Stimulated activated CD8-positive, alpha-beta memory T cell treated with anti-CD3 and anti-CD28 coated beads, Interleukin-2, amount 100 ng/mL, for 1 hour (primary cell): ENCODE measurements around the gene TMEM150B.

Source experiments
- DNase-seq, 2 donors: peaks; one replicate each; pipeline ENCODE4 v3.0.0-alpha.2; 2020; ENCODE audit warnings: low read depth in 2 of 2

The TMEM150B gene

DNA sequence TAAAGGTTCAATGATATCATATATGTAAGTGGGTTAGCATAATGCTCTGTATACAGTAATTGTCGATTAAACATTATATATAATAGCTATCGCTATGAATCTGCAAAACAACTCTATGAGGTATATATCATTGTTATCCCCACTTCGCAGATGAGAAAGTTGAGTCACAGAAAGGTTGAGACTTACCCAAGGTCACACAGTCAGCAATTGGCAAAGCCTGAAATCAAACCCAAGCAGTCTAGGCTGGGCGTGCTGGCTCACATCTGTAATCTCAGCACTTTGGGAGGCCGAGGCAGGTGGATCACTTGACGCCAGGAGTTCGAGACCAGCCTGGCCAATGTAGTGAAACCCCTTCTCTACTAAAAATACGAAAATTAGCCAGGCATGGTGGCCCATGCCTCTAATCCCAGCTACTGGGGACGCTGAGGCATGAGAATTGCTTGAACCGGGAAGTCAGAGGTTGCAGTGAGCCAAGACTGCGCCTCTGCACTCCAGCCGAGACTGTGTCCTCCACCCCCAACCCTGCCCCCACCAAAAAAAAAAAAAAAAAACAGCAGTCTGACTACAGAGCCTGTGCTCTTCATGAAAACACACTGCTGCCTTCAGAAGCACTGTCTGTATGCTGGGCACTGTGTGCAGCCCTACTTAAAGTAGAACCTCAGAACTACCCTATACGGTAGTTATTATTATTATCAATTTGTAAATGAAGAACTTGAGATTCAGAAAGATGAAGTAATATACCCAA, 46.6 kb downstream of the TMEM150B start:
- no peak for DNase-seq

DNA sequence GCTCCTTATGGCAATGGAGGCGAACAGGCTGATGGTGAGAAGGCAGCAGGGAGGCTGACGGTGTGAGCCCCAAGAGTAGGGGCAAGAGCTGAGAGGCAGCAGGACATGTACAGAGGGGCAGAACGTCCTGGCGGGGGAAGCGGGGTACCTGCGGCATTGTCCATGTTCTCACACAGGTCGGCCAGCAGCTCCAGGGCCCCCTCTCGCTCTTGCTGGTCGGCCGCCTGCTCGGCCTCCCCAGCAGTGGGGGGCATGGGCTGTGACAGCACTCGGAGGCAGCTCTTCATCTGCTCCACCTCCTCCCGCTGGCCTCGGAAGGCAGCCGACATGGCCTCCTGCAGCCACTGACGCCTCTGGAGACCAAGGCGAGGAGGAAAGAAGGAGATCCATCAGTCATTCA, 47.6 kb downstream of the TMEM150B start:
- DNase-seq, result no peak

DNA sequence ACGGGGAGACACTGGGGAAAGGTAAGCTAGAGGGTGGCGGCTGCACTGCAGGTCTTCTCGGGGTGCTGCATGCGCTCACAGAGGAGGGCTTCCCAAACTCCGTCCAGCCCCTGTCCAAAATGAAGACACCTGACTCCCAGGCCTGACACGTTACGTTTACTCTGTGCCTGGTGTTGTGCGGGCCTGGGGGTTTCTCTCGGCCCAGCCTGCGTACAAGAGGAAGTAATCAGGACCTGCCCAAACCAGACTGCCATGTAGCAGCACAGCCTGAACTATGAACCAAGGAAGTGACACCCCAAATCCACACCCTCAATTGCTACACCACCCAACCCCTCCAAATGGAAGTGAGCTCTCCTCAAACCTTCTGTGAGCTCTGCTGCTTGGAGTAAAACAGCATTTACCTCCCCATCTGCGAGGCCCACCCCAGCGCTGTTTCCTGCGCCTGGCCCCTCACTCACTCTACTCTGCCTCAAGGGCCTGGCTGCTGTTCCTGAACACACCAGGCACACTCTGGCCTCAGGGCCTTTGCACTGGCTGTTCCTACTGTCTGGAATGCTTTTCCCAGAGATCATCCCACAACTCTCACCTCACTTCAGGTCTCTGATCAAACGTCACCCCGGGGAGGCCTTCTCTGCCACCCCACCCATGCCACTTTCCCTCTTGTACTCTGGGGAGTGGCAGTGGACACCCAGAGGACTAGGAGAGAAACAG, 48.3 kb downstream of the TMEM150B start:
- DNase-seq, result no peak

GRCh38 chr19:55275851-55276719, 49.1 kb downstream of the TMEM150B start:
- DNase-seq, result no peak

DNA sequence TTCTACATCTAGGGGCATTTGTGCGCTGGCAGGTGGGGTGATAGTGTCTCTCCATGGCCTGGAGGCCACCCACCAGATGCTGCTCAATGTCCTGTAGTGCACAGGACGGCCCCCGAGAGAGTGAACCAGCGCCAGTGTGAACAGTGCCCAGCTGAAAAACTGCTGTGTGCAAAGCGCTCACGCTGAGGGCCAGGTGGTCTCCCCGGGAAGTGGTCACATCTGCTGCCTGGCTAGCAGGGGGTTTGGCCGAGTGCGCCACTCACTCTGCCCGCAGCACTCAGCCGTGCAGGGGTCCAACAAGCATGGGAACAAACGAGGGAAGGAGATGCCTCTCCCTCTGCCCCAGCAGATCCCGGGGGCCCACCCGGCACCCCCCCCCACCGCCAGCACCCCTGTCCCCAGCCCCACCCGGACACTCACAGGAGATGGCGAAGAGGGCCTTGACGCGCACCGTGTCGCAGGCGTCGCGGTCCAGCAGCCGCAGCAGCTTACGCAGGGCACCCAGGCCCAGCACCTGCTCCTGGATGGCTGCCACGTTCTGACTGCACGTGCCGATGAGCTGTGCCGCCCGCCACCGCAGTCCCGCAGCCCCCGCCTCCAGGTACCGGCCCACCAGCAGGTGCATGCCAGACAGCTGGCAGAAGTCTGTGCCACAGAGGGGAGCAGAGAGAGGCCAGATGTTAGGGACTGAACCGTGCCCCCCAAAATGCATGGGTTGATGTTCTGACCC, 51.0 kb downstream of the TMEM150B start:
- no peak for DNase-seq

DNA sequence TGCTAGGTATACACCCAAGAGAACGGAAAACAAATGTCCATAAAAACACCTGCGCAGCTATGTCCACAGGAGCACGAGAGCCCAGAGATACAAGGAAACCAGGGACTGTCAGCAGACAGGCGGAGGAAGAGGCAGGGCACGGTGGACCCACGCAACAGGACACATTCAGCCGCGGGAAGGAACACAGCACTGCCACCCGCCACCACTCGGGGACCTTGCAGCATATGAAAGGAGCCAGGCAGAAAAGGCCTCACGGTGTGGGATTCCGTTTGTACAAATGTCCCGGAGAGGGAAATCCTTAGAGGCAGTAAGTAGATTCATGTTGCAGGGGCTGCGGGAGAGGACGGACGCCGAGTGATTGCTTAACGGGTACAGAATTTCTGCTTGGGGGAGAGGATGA, 53.0 kb downstream of the TMEM150B start:
- DNase-seq, result no peak

DNA sequence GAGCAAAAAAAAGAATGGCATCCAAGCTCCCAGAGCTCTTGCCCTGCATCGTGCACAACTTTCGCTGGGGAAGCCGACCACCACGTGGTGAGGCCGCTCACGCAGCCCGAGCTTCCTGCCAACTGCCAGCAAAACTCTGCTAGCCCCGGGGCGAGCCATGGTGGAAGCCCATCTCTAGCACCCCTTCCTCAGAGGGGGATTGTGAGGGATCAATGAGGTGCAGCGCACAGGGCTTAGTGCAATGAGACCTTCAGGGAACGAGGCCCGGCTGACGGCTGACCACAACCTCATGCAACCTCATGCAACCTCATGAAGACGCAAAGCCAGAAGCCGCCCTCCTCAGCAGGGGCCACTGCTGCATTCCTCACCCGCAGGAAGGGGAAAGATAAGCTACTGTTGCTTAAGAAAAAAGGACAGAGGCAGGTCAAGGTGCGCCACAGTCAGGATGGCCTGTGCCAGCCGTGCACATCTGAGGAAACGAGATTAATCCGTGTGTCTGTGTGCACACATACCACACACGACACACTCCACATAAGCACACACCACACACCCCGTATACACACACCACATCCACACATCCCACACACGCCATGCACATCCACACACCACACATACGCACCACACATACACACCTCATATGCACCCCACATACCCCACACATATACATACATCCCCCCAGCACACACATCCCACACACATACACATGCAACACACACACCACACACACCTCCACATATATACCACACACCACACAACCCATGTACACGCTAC, 54.8 kb downstream of the TMEM150B start:
- no peak for DNase-seq

DNA sequence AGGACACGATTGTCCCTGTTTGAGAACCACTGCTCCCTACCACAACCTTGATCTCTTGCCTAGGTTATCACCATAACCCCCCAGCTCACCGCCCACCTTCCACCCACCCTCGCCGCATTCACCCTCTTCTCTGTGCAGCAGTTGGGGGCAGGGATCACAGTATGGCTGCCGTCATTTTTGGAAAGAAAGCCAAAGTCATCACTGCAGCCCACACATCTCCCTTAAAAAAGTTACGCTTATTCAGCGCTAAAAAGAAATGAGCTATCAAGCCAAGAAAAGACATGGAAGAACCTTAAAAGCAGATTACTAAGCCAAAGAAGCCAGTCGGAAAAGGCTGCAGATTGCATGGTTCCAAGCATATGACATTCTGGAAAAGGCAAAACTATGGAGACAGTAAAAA, 55.8 kb downstream of the TMEM150B start:
- no peak for DNase-seq

- DNase-seq, result no peak
These were observed 58.3 kb downstream of the TMEM150B start for GRCh38 chr19:55266840-55267239.

- DNase-seq, result no peak
These were observed 58.7 kb downstream of the TMEM150B start for GRCh38 chr19:55266404-55266803.

DNA sequence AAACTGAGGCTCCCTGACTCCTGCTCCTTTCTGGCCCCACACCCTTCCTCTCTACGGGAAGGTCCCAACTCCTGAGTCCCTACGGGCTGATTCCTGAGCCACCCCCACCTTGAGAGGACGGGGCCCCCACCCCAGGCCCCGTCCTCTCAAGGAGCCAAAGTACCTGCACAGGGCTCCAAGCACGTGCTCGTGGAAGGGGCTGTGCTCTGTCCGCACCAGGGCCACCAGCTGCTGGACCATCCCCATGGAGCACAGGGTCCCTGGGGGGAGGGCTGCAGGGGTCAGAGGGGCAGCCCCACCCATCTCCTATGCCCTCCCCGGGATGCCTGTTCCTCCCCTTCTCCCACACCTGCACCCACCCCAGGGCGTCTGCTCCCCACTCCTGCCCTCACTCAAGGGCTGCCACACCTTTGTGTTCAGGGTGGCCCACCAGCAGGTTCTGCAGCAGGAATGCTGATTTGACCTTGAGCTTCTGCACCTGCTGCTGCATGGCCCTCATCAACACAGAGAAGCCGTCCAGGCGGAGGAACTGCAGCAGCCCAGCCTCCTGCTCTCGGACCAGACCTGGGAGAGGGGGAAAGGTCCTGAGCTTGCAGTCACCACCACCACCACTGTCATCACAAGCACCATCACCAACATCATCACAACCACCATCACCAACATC, 59.3 kb downstream of the TMEM150B start:
- no peak for DNase-seq

GRCh38 chr19:55265173-55265572, 60.0 kb downstream of the TMEM150B start:
- DNase-seq, result no peak

GRCh38 chr19:55264531-55264930, 60.6 kb downstream of the TMEM150B start:
- DNase-seq, result no peak
